ENCODE data around the gene ANKLE1.
"Not testable (repeated sequence)": the region's sequence is repeated elsewhere in the genome, so short reads cannot be mapped to it uniquely, and the experiment has no call there.

ANKLE1 gene

GRCh38 chr19:17282488-17283125, 906 bp downstream of the ANKLE1 start:
- DNase-seq (ENCODE audit: low spot score), result peak; percentile 89

GRCh38 chr19:17283504-17283996, 1.8 kb downstream of the ANKLE1 start:
- DNase-seq (ENCODE audit: low spot score), result no peak

- no peak for DNase-seq (ENCODE audit: low spot score)
Measured at GRCh38 chr19:17285415-17286135, 3.9 kb downstream of the ANKLE1 start.

- DNase-seq (ENCODE audit: low spot score), result no peak
Measured at GRCh38 chr19:17286263-17286662, 4.6 kb downstream of the ANKLE1 start.

- DNase-seq (ENCODE audit: low spot score), result no peak
Measured at GRCh38 chr19:17286752-17287151, 5.1 kb downstream of the ANKLE1 start.

GRCh38 chr19:17289489-17289888, 7.8 kb downstream of the ANKLE1 start:
- DNase-seq (ENCODE audit: low spot score), result peak; percentile 71

- DNase-seq (ENCODE audit: low spot score), result peak; percentile 84
Measured at GRCh38 chr19:17292301-17293074, 10.8 kb downstream of the ANKLE1 start.

- DNase-seq (ENCODE audit: low spot score), result no peak
Measured at GRCh38 chr19:17293605-17294004, 11.9 kb downstream of the ANKLE1 start.

GRCh38 chr19:17294051-17294891, 12.6 kb downstream of the ANKLE1 start:
- DNase-seq (ENCODE audit: low spot score), result peak; percentile 71

GRCh38 chr19:17295551-17295950, 13.8 kb downstream of the ANKLE1 start:
- DNase-seq (ENCODE audit: low spot score), result not testable (repeated sequence)

GRCh38 chr19:17296273-17296672, 14.6 kb downstream of the ANKLE1 start:
- DNase-seq (ENCODE audit: low spot score), result no peak

GRCh38 chr19:17296976-17297375, 15.3 kb downstream of the ANKLE1 start:
- DNase-seq (ENCODE audit: low spot score), result no peak

GRCh38 chr19:17300992-17301619, 19.4 kb downstream of the ANKLE1 start:
- DNase-seq (ENCODE audit: low spot score), result no peak

- no peak for DNase-seq (ENCODE audit: low spot score)
Measured at GRCh38 chr19:17302391-17303166, 20.9 kb downstream of the ANKLE1 start.

- DNase-seq (ENCODE audit: low spot score), result peak; percentile 93
Measured at GRCh38 chr19:17303167-17303939, 21.7 kb downstream of the ANKLE1 start, which contains the start of gene ABHD8. TSS of gene ABHD8 (minus strand) at chr19:17303425. CDS start at chr19:17301616, 1,809 bp downstream.

GRCh38 chr19:17303940-17304267, 22.2 kb downstream of the ANKLE1 start:
- no peak for DNase-seq (ENCODE audit: low spot score)

- no peak for DNase-seq (ENCODE audit: low spot score)
Measured at GRCh38 chr19:17304386-17305215, 22.9 kb downstream of the ANKLE1 start.

GRCh38 chr19:17305216-17305516, 23.5 kb downstream of the ANKLE1 start:
- no peak for DNase-seq (ENCODE audit: low spot score)
